ENCODE measurements around the gene C5orf46. TPM values are rescaled to one million over a fixed set of nuclear protein-coding genes. Genes with fewer than 3 reads are reported as not detected.

C5orf46 gene
- total and polyA plus RNA-seq, 2 donors (not counting 3 experiments of a cell fraction or from before 2014, with no cell fraction given), result 0.66 TPM; not detected in 1

GRCh38 chr5:147844846-147845245 is 61.5 kb downstream of the C5orf46 start:
- H3K9me1 ChIP-seq (replicated peaks; ENCODE audit: control insufficient read depth, extremely low read depth, insufficient read depth, low read length), result no peaks in the 10 kb centered on the region
- DNase-seq (ENCODE audit: low read depth, low spot score) (no peak), FAIRE-seq (no peak)
- no peak overlapping the region for H3K27ac ChIP-seq (ENCODE audit: insufficient read depth, low read depth, low read length)
- CTCF ChIA-PET, result interaction anchor here (1.0 to 2.4 kb wide), 3 partner anchors 13 to 20 kb away, joined by 4 to 8 read pairs (median 4); no protein-coding TSS in a partner anchor
- no peak overlapping the region for H3K4me3 ChIP-seq (replicated peaks in 1 of 3; ENCODE audit: insufficient read depth in 1 of 3, low read depth in 1 of 3, low read length in 3 of 3)
- TF ChIP-seq EZH2 (IDR thresholded peaks at IDR 0.05; ENCODE audit: borderline replicate concordance, low read depth, low read length, severe bottlenecking), result no peak
- TF ChIP-seq POLR2A (IDR thresholded peaks at IDR 0.05; ENCODE audit: low read depth, low read length), result no peak
- TF ChIP-seq GATA2 (IDR thresholded peaks at IDR 0.05; ENCODE audit: insufficient read depth, insufficient read length, low read depth, low read length), result no peak
- TF ChIP-seq, protein P1, sequence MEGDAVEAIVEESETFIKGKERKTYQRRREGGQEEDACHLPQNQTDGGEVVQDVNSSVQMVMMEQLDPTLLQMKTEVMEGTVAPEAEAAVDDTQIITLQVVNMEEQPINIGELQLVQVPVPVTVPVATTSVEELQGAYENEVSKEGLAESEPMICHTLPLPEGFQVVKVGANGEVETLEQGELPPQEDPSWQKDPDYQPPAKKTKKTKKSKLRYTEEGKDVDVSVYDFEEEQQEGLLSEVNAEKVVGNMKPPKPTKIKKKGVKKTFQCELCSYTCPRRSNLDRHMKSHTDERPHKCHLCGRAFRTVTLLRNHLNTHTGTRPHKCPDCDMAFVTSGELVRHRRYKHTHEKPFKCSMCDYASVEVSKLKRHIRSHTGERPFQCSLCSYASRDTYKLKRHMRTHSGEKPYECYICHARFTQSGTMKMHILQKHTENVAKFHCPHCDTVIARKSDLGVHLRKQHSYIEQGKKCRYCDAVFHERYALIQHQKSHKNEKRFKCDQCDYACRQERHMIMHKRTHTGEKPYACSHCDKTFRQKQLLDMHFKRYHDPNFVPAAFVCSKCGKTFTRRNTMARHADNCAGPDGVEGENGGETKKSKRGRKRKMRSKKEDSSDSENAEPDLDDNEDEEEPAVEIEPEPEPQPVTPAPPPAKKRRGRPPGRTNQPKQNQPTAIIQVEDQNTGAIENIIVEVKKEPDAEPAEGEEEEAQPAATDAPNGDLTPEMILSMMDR (IDR thresholded peaks at IDR 0.05; ENCODE audit: extremely low read depth in 1 of 2, insufficient read depth in 1 of 2, low read depth in 1 of 2, low read length in 2 of 2), result no peak
- no peak for TF ChIP-seq FOS (IDR thresholded peaks at IDR 0.05; ENCODE audit: borderline replicate concordance, insufficient read depth, low read length)
- no peak for TF ChIP-seq POLR2AphosphoS5 (IDR thresholded peaks at IDR 0.05; ENCODE audit: insufficient read depth, low read depth, low read length)
- no peak for TF ChIP-seq MYC (IDR thresholded peaks at IDR 0.05; ENCODE audit: low read depth, low read length)
- H3K9ac ChIP-seq (replicated peaks; ENCODE audit: extremely low read depth, insufficient read depth, low read length), result no peak overlapping the region
- intact Hi-C loops (cut with micrococcal nuclease), result no loop called here
- POLR2A ChIA-PET, result interaction anchor here (0.6 kb wide), 1 partner anchor 1378 kb away, joined by 3 read pairs; no protein-coding TSS in a partner anchor
- H3K4me2 ChIP-seq (ENCODE audit: insufficient read depth, low read length), result no peak overlapping the region
- H3K79me2 ChIP-seq (ENCODE audit: control insufficient read depth, insufficient read depth, low read length), result no peaks in the 10 kb centered on the region
- dilution Hi-C loops (cut with MboI; ENCODE audit: extremely low pct_ligation_motif_present, low sequenced_read_pairs), result no loop called here
- no peaks in the 10 kb centered on the region for H3K4me1 ChIP-seq (ENCODE audit: control insufficient read depth, extremely low read depth, insufficient read depth, low read length)
- H3K9me3 ChIP-seq (replicated peaks; ENCODE audit: control insufficient read depth, insufficient read depth, low read length), result no peaks in the 10 kb centered on the region
- H3K36me3 ChIP-seq (ENCODE audit: control insufficient read depth in 2 of 2, extremely low read depth in 1 of 2, insufficient read depth in 2 of 2, low read length in 2 of 2), result no peaks in the 10 kb centered on the region
- H2AFZ ChIP-seq (ENCODE audit: low read depth, low read length), result no peak overlapping the region
- BruUV-seq (replicated peaks), result no TSS peak
- peaks cover 6 to 8% of the 10 kb centered on the region in 2 experiments for H3K27me3 ChIP-seq (ENCODE audit: control insufficient read depth in 2 of 2, insufficient read depth in 2 of 2, low read length in 2 of 2)
- H4K20me1 ChIP-seq (replicated peaks; ENCODE audit: control insufficient read depth, extremely low read depth, insufficient read depth, low read length), result no peaks in the 10 kb centered on the region

All from endothelial cell of umbilical vein (primary cell).